HG02973 (cell line): ENCODE results near the gene DPP6.

Experiments
- ATAC-seq: cut with Tn5 transposase; IDR thresholded peaks from one replicate; pipeline ENCODE4 v1.9.1; 2021; ENCODE audit warnings: moderate library complexity; ENCODE audit not compliant: unreplicated experiment

Gene DPP6

GRCh38 chr7:154783281-154783909, 731.2 kb downstream of the DPP6 start:
- no peak for ATAC-seq

GRCh38 chr7:154785898-154786297, 733.7 kb downstream of the DPP6 start:
- ATAC-seq, result no peak

- no peak for ATAC-seq
These were observed 737.2 kb downstream of the DPP6 start for GRCh38 chr7:154789404-154789803.

GRCh38 chr7:154791611-154792010, 739.4 kb downstream of the DPP6 start:
- no peak for ATAC-seq

- ATAC-seq, result no peak
These were observed 740.3 kb downstream of the DPP6 start for GRCh38 chr7:154792436-154793055.

- ATAC-seq, result no peak
These were observed 742.1 kb downstream of the DPP6 start for GRCh38 chr7:154794147-154794780.

- no peak for ATAC-seq
These were observed 742.8 kb downstream of the DPP6 start for GRCh38 chr7:154795014-154795413.

GRCh38 chr7:154795437-154795836, 743.2 kb downstream of the DPP6 start:
- ATAC-seq, result no peak

- no peak for ATAC-seq
These were observed 752.3 kb downstream of the DPP6 start for GRCh38 chr7:154804449-154804848.

GRCh38 chr7:154812027-154812426, 759.8 kb downstream of the DPP6 start:
- no peak for ATAC-seq

GRCh38 chr7:154817224-154817896, 765.2 kb downstream of the DPP6 start:
- ATAC-seq, result no peak

- no peak for ATAC-seq
These were observed 774.8 kb downstream of the DPP6 start for GRCh38 chr7:154827007-154827406.

- ATAC-seq, result no peak
These were observed 780.5 kb downstream of the DPP6 start for GRCh38 chr7:154832557-154833138.

- no peak for ATAC-seq
These were observed 783.8 kb downstream of the DPP6 start for GRCh38 chr7:154836021-154836448.

- ATAC-seq, result no peak
These were observed 784.9 kb downstream of the DPP6 start for GRCh38 chr7:154837087-154837486.

- peak; percentile 94 for ATAC-seq
These were observed 785.4 kb downstream of the DPP6 start for GRCh38 chr7:154837622-154838021.

GRCh38 chr7:154840086-154840485, 787.9 kb downstream of the DPP6 start:
- ATAC-seq, result no peak

GRCh38 chr7:154841731-154842331, 789.6 kb downstream of the DPP6 start:
- no peak for ATAC-seq

GRCh38 chr7:154842591-154842990, 790.4 kb downstream of the DPP6 start:
- ATAC-seq, result no peak

- ATAC-seq, result no peak
These were observed 791.6 kb downstream of the DPP6 start for GRCh38 chr7:154843670-154844237.

GRCh38 chr7:154844499-154844898, 792.3 kb downstream of the DPP6 start:
- no peak for ATAC-seq
